Esophagus squamous epithelium (tissue), 5 donors: ENCODE measurements around the gene KMT2A. TPM values are rescaled to one million over a fixed set of nuclear protein-coding genes. Genes with fewer than 3 reads are reported as not detected.

Experiments
- DNase-seq: peaks from one replicate; lab custom pipeline; 2025; lab: John Stamatoyannopoulos, UW
- H3K27ac ChIP-seq, 4 donors: fragments of 200-600 bp; sonication (generic); one replicate each; pipeline ENCODE4 v1.5.1; 2016 to 2019; ENCODE audit warnings: mild to moderate bottlenecking in 1 of 4
- H3K27me3 ChIP-seq, 4 donors: fragments of 200-600 bp; sonication (generic); 1 replicate in 3 of 4; 2 replicates in 1 of 4; pipeline versions ENCODE4 v1.5.1 to v1.6.0; 2017 to 2021; ENCODE audit warnings: antibody characterized with exemption in 1 of 4
- H3K36me3 ChIP-seq, 3 donors: fragments of 200-600 bp; sonication (generic); one replicate each; pipeline ENCODE4 v1.5.1; 2016 to 2019
- H3K4me1 ChIP-seq, 3 donors: fragments of 200-600 bp; sonication (generic); one replicate each; pipeline ENCODE4 v1.5.1; 2017 to 2019
- H3K4me3 ChIP-seq, 4 donors: fragments of 200-600 bp; sonication (generic); 1 replicate in 3 of 4; 2 replicates in 1 of 4; pipeline ENCODE4 v1.5.1; 2016 to 2019; ENCODE audit warnings: mild to moderate bottlenecking in 2 of 4, moderate library complexity in 1 of 4
- H3K9me3 ChIP-seq, 3 donors: fragments of 200-600 bp; sonication (generic); one replicate each; pipeline ENCODE4 v1.5.1; 2016 to 2019
- CTCF ChIP-seq, 6 experiments: fragments of 450-650 bp in 4 of 6; fragments of 200-600 bp in 2 of 6; sonication (generic) in 2 of 6; IDR thresholded peaks; one replicate each; pipeline ENCODE4 v1.5.1; 2016 to 2019; ENCODE audit warnings: antibody characterized with exemption in 6 of 6, mild to moderate bottlenecking in 4 of 6, moderate library complexity in 4 of 6
- POLR2A ChIP-seq, 4 donors: fragments of 450-650 bp; IDR thresholded peaks; one replicate each; pipeline ENCODE4 v1.6.1; 2017; ENCODE audit warnings: antibody characterized with exemption in 4 of 4, mild to moderate bottlenecking in 4 of 4, moderate library complexity in 3 of 4
- WGBS, 2 donors: methylation state at CpG; one replicate each; pipeline ENCODE4 v1.1.5; 2018; 5-methylcytosine and 5-hydroxymethylcytosine counted together
- intact Hi-C: fragments of 100-400 bp; cut with DNase I; formaldehyde crosslinking; loops from one replicate; pipeline ENCODE4 v1.15.0; 2022
- total RNA-seq, 4 donors: library from RNA; depleted of rRNA; stranded (reverse); fragments of >200 nt; gene quantifications; one replicate each; pipeline ENCODE4 v1.1.0, GENCODE V29; 2016
- donor health status: DM: yes; HTN: yes; CAD: no.

Gene KMT2A
- 10 to 100 TPM; 22.0 to 54.0 (median 29.0) TPM for total RNA-seq

- H3K36me3 ChIP-seq = no peaks in the 10 kb centered on the region
- DNase-seq = peak; percentile 65
- no peaks in the 10 kb centered on the region for H3K9me3 ChIP-seq
- WGBS, 2 donors = 0% methylated on average over 2 to 6 of the region's 83 CpGs
- H3K27ac ChIP-seq = peak within 1 kb of the TSS; percentile 92 to 97 (median 94)
- intact Hi-C loops = no loop called here
- H3K4me3 ChIP-seq = peak within 1 kb of the TSS; percentile 90 to 97 (median 94)
- TF ChIP-seq POLR2A (IDR thresholded peaks at IDR 0.05) (peak in 1 of 4 donors; percentile 33), CTCF (IDR thresholded peaks at IDR 0.05) (peak in 5 of 6 experiments; percentile 25 to 99 (median 82))
- peaks cover 23 to 62% (median 33%) of the 10 kb centered on the region in 3 donors for H3K4me1 ChIP-seq
- no peaks in the 10 kb centered on the region for H3K27me3 ChIP-seq
These were observed at the start of gene KMT2A for GRCh38 chr11:118435893-118436624. Gene KMT2A, plus strand, starts transcription at chr11:118436492. Its CDS starts 21 bp downstream, at chr11:118436513.

DNA sequence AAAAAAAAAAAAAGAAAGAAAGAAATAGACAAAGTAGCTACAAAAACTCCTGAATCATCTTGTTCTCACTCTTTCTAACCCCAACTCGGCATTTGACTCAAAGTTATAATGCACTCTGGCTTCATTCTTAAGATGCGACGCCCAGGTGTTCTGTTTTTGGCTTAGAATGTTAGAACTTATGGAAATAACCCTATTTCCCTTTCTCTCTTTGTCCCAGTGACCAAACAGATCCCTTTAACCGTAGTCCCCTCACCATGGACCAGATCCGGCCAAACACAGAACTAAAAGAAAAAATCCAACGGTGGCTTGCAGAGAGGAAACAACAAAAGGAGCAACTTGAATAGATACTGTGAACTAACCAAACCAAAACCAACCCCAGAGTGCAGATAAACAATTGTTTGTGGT, 40.2 kb upstream of the KMT2A start:
- no peak overlapping the region for H3K27ac ChIP-seq
- peaks cover 4 to 13% (median 5%) of the 10 kb centered on the region in 3 donors for H3K4me1 ChIP-seq
- intact Hi-C loops = loop anchor here (10.0 kb wide), 1 partner anchor 89 kb away; no protein-coding TSS in a partner anchor
- 70 to 82% methylated on average over 6 of the region's 6 CpGs for WGBS, 2 donors
- H3K4me3 ChIP-seq = no peak overlapping the region
- H3K36me3 ChIP-seq = peaks cover 22 to 76% (median 29%) of the 10 kb centered on the region in 3 donors
- no peak for TF ChIP-seq CTCF (IDR thresholded peaks at IDR 0.05)
- TF ChIP-seq POLR2A (IDR thresholded peaks at IDR 0.05) = no peak
- H3K9me3 ChIP-seq = no peaks in the 10 kb centered on the region
- DNase-seq = no peak
- H3K27me3 ChIP-seq = no peaks in the 10 kb centered on the region

DNA sequence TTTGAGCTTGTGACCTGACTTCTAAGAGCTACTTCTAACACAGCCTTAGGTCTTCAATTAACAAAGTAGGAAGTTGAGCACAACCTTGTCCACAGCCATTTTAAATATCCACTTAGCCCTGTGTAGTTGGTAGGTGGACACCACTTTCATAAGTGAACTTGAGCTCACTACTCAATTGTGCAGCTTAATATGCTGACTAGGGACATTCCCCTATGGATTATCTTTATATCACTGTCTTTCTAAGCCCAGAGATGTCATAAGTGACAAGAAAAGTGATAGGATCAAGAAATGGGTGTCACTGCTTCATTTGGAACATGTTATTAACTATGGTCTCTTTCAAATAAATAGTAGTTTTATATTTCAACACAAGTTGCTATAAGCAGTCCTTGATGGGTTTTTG, 38.8 kb upstream of the KMT2A start:
- H3K4me3 ChIP-seq = no peak overlapping the region
- H3K27me3 ChIP-seq = no peaks in the 10 kb centered on the region
- TF ChIP-seq CTCF (IDR thresholded peaks at IDR 0.05) (no peak), POLR2A (IDR thresholded peaks at IDR 0.05) (no peak)
- H3K9me3 ChIP-seq = no peaks in the 10 kb centered on the region
- no peak overlapping the region for H3K27ac ChIP-seq
- intact Hi-C loops = loop anchor here (10.0 kb wide), 1 partner anchor 87 kb away; no protein-coding TSS in a partner anchor
- peaks cover 6 to 17% (median 6%) of the 10 kb centered on the region in 3 donors for H3K4me1 ChIP-seq
- peaks cover 22 to 63% (median 26%) of the 10 kb centered on the region in 3 donors for H3K36me3 ChIP-seq
- no peak for DNase-seq

GRCh38 chr11:118398791-118399559, 37.3 kb upstream of the KMT2A start:
- no peak overlapping the region for H3K4me3 ChIP-seq
- intact Hi-C loops = loop anchor here (10.0 kb wide), 1 partner anchor 86 kb away; no protein-coding TSS in a partner anchor
- no peaks in the 10 kb centered on the region for H3K9me3 ChIP-seq
- H3K27ac ChIP-seq = peak overlapping the region in 3 of 4 donors; percentile 0 to 63 (median 5)
- no peak for DNase-seq
- H3K27me3 ChIP-seq = no peaks in the 10 kb centered on the region
- TF ChIP-seq CTCF (IDR thresholded peaks at IDR 0.05) (no peak), POLR2A (IDR thresholded peaks at IDR 0.05) (no peak)
- H3K36me3 ChIP-seq = peaks cover 14 to 48% (median 16%) of the 10 kb centered on the region in 3 donors
- WGBS, 2 donors = 27 to 39% methylated on average over 3 of the region's 3 CpGs
- H3K4me1 ChIP-seq = peaks cover 17 to 32% (median 19%) of the 10 kb centered on the region in 3 donors
